BE2C (cell line): ENCODE data around the gene FFAR3.
A peak's percentile ranks its signal among the peaks of the same experiment; 100 is the strongest.

ENCODE experiments used
- DNase-seq: peaks from one replicate; pipeline ENCODE4 v3.0.0-alpha.2; 2020
- H3K27me3 ChIP-seq: fragments of 250-450 bp; sonication (Bioruptor Pico); 2 replicates; pipeline ENCODE4 v1.5.1; 2020; ENCODE audit warnings: mild to moderate bottlenecking
- H3K36me3 ChIP-seq: fragments of 250-450 bp; sonication (Bioruptor Pico); 2 replicates; pipeline ENCODE4 v1.5.1; 2020; ENCODE audit warnings: mild to moderate bottlenecking
- H3K4me1 ChIP-seq: fragments of 250-450 bp; sonication (Bioruptor Pico); 2 replicates; pipeline ENCODE4 v1.5.1; 2020
- H3K4me3 ChIP-seq: 2 replicates; pipeline ENCODE4 v1.5.1; 2011; ENCODE audit warnings: low read depth, low read length
- H3K9me3 ChIP-seq: fragments of 250-450 bp; sonication (Bioruptor Pico); 2 replicates; pipeline ENCODE4 v1.5.1; 2020
- CTCF ChIP-seq: IDR thresholded peaks from 2 replicates; pipeline ENCODE4 v1.5.1; 2012; ENCODE audit warnings: mild to moderate bottlenecking, low read depth, low read length

FFAR3 gene

GRCh38 chr19:35347171-35347929, 10.9 kb upstream of the FFAR3 start, which contains the start of gene FFAR1:
Gene FFAR1, plus strand, starts transcription at chr19:35347902. Its CDS starts 3,650 bp downstream, at chr19:35351552.
- Histone ChIP-seq H3K9me3 (no peaks in the 10 kb centered on the region), H3K4me3 (no peak within 1 kb of the TSS), H3K36me3 (no peaks in the 10 kb centered on the region), H3K4me1 (no peaks in the 10 kb centered on the region), H3K27me3 (no peaks in the 10 kb centered on the region)
- DNase-seq = no peak
- TF ChIP-seq CTCF = no peak

- no peaks in the 10 kb centered on the region for H3K27me3 ChIP-seq
- TF ChIP-seq CTCF = no peak
- no peaks in the 10 kb centered on the region for H3K36me3 ChIP-seq
- DNase-seq = no peak
- no peaks in the 10 kb centered on the region for H3K9me3 ChIP-seq
- H3K4me1 ChIP-seq = no peaks in the 10 kb centered on the region
- H3K4me3 ChIP-seq = no peak overlapping the region
Observed at GRCh38 chr19:35347930-35348298, 10.3 kb upstream of the FFAR3 start.

GRCh38 chr19:35348911-35349611, 9.2 kb upstream of the FFAR3 start:
- peak; percentile 36 for DNase-seq
- H3K9me3 ChIP-seq = no peaks in the 10 kb centered on the region
- no peaks in the 10 kb centered on the region for H3K27me3 ChIP-seq
- no peaks in the 10 kb centered on the region for H3K36me3 ChIP-seq
- no peak overlapping the region for H3K4me3 ChIP-seq
- peaks cover 3% of the 10 kb centered on the region for H3K4me1 ChIP-seq
- no peak for TF ChIP-seq CTCF

DNA sequence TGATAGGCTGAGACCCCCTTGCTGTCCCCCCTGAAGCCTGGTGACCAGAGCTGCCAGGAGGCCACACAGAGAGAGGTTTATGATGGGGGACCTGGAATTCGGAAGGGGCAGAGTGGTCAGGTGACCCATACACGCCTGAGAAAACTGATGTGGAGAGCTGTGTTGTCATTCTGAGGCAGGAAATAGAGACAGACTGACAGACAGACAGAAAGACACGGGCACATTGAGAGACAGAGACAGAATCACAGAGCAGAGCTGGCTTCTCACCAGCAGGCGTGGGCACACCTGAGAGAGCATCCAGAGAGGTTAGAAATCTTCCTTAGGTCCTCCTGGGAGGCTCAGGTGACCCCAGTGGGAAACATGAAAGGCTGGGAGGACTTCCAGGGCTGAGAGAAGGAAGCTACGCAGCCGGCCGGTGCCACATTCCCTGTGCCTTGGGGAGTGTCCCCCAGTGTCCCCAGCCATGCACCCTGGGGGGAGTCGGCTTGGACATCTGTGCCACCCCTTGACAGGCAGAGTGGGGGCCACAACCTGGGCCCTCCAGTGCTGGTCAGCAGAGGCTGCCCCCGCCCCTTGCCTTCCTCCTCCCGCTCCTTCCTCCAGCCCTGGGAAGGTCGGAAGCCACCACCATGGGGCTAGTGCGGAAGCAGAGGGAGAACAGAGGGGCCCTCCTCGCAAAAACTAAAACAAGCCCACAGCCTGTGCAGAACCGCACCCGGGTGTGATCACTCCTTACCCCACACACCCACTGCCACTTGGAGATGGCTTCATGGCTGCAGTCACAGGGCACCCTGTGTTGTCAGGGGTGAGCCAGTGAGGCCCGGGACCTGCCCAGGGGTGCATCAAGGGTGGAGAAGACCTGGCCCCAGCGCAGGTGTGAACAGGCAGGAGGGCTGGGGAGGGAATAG, 8.4 kb upstream of the FFAR3 start:
- Histone ChIP-seq H3K9me3 (no peaks in the 10 kb centered on the region), H3K4me3 (no peak overlapping the region), H3K36me3 (no peaks in the 10 kb centered on the region), H3K27me3 (no peaks in the 10 kb centered on the region), H3K4me1 (peaks cover 3% of the 10 kb centered on the region)
- no peak for DNase-seq
- TF ChIP-seq CTCF = no peak

DNA sequence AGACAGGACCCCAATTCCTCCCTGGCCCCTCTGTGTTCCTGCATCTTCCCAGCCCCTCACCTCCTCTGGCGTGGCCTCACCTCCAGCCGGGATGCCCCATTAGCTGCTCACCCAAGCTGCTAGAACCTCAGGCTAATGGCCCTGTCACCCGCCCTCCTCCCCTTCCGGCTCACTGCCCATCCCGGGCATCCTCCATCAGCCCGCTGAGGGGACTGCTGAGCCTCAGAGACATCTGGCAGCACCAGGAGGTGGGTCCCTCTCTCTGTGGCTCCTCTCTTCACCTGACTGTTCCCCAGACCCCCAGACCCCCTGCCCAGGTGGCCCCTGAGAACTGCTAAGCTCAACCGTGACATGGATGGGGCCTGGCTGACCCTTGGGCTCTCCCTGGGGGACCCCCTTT, 7.7 kb upstream of the FFAR3 start:
- TF ChIP-seq CTCF = no peak
- Histone ChIP-seq H3K27me3 (no peaks in the 10 kb centered on the region), H3K36me3 (no peaks in the 10 kb centered on the region), H3K4me1 (peaks cover 3% of the 10 kb centered on the region), H3K9me3 (no peaks in the 10 kb centered on the region), H3K4me3 (no peak overlapping the region)
- DNase-seq = no peak
